GM23248 (cell line): ENCODE data around the gene NAALADL2.

Experiments
- EZH2 ChIP-seq: fragments of 200-600 bp; sonication (generic); IDR thresholded peaks from 2 replicates; pipeline ENCODE4 v1.6.1; 2018; ENCODE audit warnings: antibody characterized with exemption, mild to moderate bottlenecking; ENCODE audit not compliant: insufficient read depth, poor library complexity, severe bottlenecking
- EZH2phosphoT487 ChIP-seq: fragments of 200-600 bp; sonication (generic); IDR thresholded peaks from 2 replicates; pipeline ENCODE4 v1.6.1; 2018; ENCODE audit warnings: antibody characterized with exemption, moderate library complexity, mild to moderate bottlenecking, low read depth; ENCODE audit not compliant: insufficient read depth

- no peak for TF ChIP-seq EZH2
- no peak for TF ChIP-seq EZH2phosphoT487
Measured at GRCh38 chr3:175670557-175670956, 811.4 kb downstream of the NAALADL2 start.
